Testis (tissue), 2 donors: ENCODE results near the gene CD58.

ENCODE experiments used
- POLR2A ChIP-seq: fragments of 450-650 bp; IDR thresholded peaks from one replicate; pipeline ENCODE4 v1.6.1; 2017; ENCODE audit warnings: antibody characterized with exemption, mild to moderate bottlenecking, moderate library complexity
- TF ChIP-seq, protein P1 (sequence below), 3 experiments: fragments of 450-650 bp in 2 of 3; fragments of 200-600 bp in 1 of 3; sonication (generic) in 1 of 3; IDR thresholded peaks; one replicate each; pipeline ENCODE4 v1.5.1; 2016 to 2019; ENCODE audit warnings: antibody characterized with exemption in 3 of 3, mild to moderate bottlenecking in 2 of 3, moderate library complexity in 1 of 3

DNA sequence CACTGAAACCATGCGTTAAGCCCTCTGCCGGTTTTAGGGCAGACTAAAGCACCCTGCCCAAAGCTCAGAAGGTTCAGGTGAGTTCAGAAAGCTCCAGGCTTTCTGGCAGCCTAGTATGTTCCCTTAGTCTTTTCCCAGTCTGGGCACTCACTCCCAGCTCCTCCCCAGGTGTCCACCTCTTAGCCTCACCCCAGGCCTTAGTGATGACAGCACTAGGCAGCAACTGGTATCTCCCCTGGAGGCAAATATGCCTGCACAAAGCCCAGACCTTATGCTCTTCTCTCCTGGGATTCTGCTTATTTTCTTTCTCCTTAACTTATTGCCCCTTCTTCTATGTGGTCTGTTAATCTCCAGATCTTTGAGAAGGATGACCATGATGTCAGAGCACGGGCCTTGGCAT, 80.2 kb downstream of the CD58 start:
- TF ChIP-seq, protein P1, sequence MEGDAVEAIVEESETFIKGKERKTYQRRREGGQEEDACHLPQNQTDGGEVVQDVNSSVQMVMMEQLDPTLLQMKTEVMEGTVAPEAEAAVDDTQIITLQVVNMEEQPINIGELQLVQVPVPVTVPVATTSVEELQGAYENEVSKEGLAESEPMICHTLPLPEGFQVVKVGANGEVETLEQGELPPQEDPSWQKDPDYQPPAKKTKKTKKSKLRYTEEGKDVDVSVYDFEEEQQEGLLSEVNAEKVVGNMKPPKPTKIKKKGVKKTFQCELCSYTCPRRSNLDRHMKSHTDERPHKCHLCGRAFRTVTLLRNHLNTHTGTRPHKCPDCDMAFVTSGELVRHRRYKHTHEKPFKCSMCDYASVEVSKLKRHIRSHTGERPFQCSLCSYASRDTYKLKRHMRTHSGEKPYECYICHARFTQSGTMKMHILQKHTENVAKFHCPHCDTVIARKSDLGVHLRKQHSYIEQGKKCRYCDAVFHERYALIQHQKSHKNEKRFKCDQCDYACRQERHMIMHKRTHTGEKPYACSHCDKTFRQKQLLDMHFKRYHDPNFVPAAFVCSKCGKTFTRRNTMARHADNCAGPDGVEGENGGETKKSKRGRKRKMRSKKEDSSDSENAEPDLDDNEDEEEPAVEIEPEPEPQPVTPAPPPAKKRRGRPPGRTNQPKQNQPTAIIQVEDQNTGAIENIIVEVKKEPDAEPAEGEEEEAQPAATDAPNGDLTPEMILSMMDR (IDR thresholded peaks at IDR 0.05), result no peak
- no peak for TF ChIP-seq POLR2A
